ENCODE results near the gene TUBA1B. TPM values are rescaled to one million over a fixed set of nuclear protein-coding genes. Genes with fewer than 3 reads are reported as not detected.

The TUBA1B gene
- total and polyA plus RNA-seq, 11 donors: 189 to 1,651 (median 464) TPM

GRCh38 chr12:49088150-49088931, 42.9 kb downstream of the TUBA1B start:
- DNase-seq: peak; percentile 73 to 83 (median 81)
- Histone ChIP-seq H3K27me3 (peaks cover 0 to 49% (median 29%) of the 10 kb centered on the region in 9 donors), H3K36me3 (no peaks in the 10 kb centered on the region), H3K27ac (no peak overlapping the region), H3K4me3 (peak overlapping the region in 6 of 12 donors; percentile 6 to 38 (median 20)), H3K4me1 (peaks cover 10 to 55% (median 41%) of the 10 kb centered on the region in 12 donors), H3K9me3 (no peaks in the 10 kb centered on the region)
- ATAC-seq: peak; percentile 82 to 93 (median 92)
- WGBS, 4 donors: 0 to 4% (median 2%) methylated on average over 13 to 18 of the region's 18 CpGs
- intact Hi-C loops (cut with DNase I): loop anchor here (1.0 to 5.0 kb wide), 8 partner anchors 32 to 149 kb away; no protein-coding TSS in a partner anchor
- TF ChIP-seq POLR2A (IDR thresholded peaks at IDR 0.05): no peak
- TF ChIP-seq, protein P1, sequence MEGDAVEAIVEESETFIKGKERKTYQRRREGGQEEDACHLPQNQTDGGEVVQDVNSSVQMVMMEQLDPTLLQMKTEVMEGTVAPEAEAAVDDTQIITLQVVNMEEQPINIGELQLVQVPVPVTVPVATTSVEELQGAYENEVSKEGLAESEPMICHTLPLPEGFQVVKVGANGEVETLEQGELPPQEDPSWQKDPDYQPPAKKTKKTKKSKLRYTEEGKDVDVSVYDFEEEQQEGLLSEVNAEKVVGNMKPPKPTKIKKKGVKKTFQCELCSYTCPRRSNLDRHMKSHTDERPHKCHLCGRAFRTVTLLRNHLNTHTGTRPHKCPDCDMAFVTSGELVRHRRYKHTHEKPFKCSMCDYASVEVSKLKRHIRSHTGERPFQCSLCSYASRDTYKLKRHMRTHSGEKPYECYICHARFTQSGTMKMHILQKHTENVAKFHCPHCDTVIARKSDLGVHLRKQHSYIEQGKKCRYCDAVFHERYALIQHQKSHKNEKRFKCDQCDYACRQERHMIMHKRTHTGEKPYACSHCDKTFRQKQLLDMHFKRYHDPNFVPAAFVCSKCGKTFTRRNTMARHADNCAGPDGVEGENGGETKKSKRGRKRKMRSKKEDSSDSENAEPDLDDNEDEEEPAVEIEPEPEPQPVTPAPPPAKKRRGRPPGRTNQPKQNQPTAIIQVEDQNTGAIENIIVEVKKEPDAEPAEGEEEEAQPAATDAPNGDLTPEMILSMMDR (IDR thresholded peaks at IDR 0.05): peak; percentile 84 to 94 (median 90)

DNA sequence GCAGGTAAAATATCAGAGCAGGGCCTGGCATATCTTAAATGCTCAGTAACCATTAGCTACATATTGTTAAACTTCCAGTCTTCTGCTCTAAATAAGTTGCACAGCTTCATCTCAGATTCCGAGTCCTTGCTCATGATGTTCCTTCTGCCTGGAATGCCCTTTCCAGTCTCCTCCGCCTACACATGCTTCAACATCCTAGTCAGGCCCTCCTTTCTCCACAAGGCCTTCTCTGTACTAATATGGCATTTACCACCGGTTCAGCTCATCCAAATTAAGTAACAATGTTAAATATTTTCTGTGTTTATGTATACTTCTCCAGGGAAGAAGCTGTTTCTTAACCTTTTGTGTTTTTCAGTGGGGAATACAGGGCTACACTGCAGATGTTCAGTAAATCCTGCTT, 45.1 kb downstream of the TUBA1B start:
- DNase-seq (no peak), ATAC-seq (no peak)
- H3K36me3 ChIP-seq: no peaks in the 10 kb centered on the region
- H3K27ac ChIP-seq: no peak overlapping the region
- H3K4me3 ChIP-seq: no peak overlapping the region
- H3K4me1 ChIP-seq: peaks cover 4 to 33% (median 25%) of the 10 kb centered on the region in 12 donors
- 78 to 82% (median 80%) methylated on average over 3 of the region's 3 CpGs for WGBS, 4 donors
- TF ChIP-seq, protein P1 (IDR thresholded peaks at IDR 0.05): no peak
- TF ChIP-seq POLR2A (IDR thresholded peaks at IDR 0.05): no peak
- peaks cover 0 to 28% (median 17%) of the 10 kb centered on the region in 9 donors for H3K27me3 ChIP-seq
- H3K9me3 ChIP-seq: no peaks in the 10 kb centered on the region
- intact Hi-C loops (cut with DNase I): loop anchor here in 4 of 10 donors (2.0 to 5.0 kb wide), 3 partner anchors 35 to 151 kb away; no protein-coding TSS in a partner anchor

GRCh38 chr12:49084438-49084837, 46.8 kb downstream of the TUBA1B start:
- Histone ChIP-seq H3K4me3 (no peak overlapping the region), H3K9me3 (no peaks in the 10 kb centered on the region), H3K27ac (no peak overlapping the region), H3K36me3 (no peaks in the 10 kb centered on the region), H3K4me1 (peaks cover 0 to 16% (median 10%) of the 10 kb centered on the region in 12 donors), H3K27me3 (peaks cover 0 to 11% (median 6%) of the 10 kb centered on the region in 9 donors)
- WGBS, 4 donors: 96 to 99% (median 98%) methylated on average over 3 of the region's 3 CpGs
- no peak for ATAC-seq
- TF ChIP-seq, protein P1 (IDR thresholded peaks at IDR 0.05): no peak
- TF ChIP-seq POLR2A (IDR thresholded peaks at IDR 0.05): no peak
- no peak for DNase-seq
- intact Hi-C loops (cut with DNase I): no loop called here

DNA sequence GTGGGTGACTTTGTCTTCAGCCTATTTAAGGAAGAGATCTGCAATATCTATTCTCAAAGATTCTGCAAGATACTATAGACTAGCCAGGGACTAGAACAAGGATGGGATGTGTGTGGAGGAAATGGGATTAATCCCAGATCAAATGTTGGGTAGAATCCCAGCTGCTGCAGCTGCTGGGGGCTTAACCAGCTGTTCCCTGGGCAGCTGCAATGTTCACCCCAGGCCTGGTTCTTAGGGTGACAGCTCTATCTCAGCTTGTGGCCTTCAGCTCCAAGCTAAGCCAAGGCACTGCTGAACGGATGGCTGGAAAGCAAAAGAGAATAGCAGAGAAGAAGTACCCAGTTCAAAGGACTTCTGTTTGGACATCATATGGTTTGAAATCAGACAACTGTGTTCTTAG, 51.4 kb downstream of the TUBA1B start:
- DNase-seq (no peak), ATAC-seq (no peak)
- TF ChIP-seq, protein P1 (IDR thresholded peaks at IDR 0.05): no peak
- TF ChIP-seq POLR2A (IDR thresholded peaks at IDR 0.05): no peak
- Histone ChIP-seq H3K9me3 (no peaks in the 10 kb centered on the region), H3K27ac (no peak overlapping the region), H3K4me3 (no peak overlapping the region), H3K36me3 (no peaks in the 10 kb centered on the region), H3K27me3 (no peaks in the 10 kb centered on the region), H3K4me1 (no peaks in the 10 kb centered on the region)
- intact Hi-C loops (cut with DNase I): no loop called here
- WGBS, 4 donors: 55 to 80% (median 72%) methylated on average over 1 of the region's 1 CpG
